GM18873 (cell line): ENCODE results near the gene PLVAP.

ENCODE experiments used
- ATAC-seq: cut with Tn5 transposase; IDR thresholded peaks from one replicate; pipeline ENCODE4 v1.9.1; 2021; ENCODE audit warnings: mild to moderate bottlenecking, moderate library complexity, moderate number of reproducible peaks; ENCODE audit not compliant: unreplicated experiment, low FRiP score

The PLVAP gene

DNA sequence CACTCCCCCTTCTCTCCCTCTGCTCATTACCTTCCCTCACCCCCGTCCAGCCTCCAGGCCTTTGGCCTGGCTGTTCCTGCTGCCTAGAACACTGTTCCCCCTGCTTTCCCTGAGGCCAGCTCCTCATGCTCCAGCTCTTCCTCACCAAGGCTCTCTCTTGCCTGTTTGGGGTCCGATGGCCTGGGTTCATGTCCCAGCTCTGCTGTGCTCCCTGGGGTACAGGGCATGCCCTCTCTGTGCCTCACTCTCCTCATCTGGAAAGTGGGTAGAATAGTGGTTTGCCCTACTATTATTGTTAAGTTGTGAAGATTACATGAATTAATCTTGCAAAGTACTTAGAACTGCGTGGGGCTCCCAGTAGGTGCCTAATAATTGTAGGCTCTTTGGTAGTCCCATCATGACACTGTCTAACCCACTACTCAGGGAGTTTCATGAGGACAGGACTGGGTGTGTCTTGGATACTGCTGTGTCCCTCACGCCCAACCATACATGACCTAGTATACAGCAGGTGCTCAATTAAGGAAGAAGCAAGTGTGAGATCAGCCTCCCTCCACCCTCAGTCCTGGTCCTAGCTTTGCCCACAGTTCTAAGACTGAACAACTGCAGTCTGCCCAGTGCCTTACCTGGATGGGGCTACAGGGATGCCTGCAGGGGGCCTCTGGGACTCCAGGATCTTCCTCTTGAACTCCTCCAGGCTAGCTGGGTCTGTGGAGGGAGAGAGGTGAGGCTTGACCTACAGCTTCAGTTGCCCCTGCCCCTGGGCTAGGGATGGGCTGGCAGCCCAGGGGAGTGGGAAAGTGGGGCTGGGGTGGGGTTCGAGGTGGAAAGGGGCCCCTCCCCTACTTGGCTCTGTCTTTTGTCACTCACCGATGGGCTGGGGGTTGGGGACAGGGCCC lies 17.0 kb downstream of the PLVAP start:
- no peak for ATAC-seq

DNA sequence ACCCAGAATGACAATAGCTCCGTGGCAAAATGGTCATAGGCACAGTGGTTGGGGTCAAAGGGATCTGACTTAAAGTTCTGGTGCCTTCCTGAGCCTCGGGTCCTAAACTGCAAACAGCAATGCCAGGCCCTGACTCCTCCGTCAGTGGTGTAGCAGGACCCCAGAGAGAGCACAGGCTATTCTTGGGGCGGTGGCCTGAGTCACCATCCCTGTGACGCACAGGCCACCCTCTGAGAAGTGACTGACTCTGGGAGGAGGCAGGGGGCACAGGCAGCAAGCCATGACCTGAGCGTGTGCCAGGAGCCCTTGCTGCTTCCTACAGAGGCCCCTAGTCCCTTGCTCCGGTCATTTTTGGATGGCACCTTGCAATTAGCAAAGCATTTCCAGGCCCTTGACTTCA lies 18.7 kb downstream of the PLVAP start:
- ATAC-seq = no peak

DNA sequence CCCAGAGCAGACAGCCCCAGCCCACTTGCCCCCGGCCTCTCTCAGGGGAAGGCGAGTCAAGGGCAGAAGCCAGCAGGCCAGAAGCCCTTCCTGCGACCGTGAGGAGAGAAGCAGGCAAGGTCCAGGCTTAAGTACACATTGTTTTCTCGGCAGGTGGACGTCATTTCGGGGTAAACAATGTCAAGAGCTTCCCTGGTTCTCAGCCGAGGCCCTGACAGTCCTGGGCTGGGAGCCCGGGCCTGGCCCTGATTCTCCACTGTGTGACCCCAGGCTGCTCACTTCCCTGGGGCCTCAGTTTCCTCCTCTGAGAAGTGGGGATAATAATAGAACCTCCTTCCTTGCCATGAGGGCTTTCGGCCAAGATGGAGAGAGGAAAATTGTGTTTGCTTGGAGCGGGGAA lies 19.4 kb downstream of the PLVAP start:
- no peak for ATAC-seq

DNA sequence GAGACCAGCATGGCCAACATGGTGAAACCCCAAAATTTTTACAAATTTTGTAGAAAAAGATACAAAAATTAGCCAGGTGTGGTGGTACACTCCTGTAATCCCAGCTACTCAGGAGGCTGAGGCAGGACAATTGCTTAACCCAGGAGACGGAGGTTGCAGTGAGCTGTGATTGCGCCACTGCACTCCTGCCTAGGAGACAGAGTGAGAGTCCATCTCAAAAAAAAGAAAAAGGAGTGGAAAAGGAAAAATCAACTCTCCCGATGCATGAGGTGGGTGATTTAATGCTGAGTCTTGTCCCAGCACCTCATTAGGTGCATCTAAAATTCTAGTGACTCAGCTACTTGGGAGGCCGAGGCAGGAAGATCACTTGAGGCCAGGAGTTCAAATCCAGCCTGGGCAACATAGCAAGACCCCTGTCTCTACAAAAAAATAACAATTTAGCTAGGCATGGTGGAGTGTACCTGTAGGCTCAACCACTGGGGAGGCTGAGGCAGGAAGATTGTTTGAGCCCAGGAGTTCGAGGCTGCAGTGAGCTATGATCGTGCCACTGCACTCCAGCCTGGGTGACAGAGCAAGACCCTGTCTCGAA lies 20.0 kb downstream of the PLVAP start:
- no peak for ATAC-seq

DNA sequence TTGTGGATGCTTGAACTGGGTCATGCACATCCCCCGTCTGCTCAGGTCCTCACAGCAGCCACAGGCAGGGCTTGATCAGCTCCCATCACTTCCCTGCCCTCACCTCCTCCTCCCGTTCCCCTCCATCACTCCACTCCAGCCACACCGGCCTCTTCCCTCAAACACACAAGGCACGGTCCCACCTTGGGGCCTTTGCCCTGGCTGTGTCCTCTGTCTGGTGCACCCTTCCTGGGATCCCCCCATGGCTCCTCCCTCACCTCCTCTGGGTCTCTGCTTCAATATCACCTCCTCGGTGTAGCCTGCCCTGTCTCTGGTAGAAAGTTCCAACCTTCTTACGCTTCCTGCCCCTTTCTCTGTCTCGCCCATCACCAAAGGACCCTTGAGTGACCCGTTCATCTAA lies 23.8 kb downstream of the PLVAP start:
- ATAC-seq = no peak

DNA sequence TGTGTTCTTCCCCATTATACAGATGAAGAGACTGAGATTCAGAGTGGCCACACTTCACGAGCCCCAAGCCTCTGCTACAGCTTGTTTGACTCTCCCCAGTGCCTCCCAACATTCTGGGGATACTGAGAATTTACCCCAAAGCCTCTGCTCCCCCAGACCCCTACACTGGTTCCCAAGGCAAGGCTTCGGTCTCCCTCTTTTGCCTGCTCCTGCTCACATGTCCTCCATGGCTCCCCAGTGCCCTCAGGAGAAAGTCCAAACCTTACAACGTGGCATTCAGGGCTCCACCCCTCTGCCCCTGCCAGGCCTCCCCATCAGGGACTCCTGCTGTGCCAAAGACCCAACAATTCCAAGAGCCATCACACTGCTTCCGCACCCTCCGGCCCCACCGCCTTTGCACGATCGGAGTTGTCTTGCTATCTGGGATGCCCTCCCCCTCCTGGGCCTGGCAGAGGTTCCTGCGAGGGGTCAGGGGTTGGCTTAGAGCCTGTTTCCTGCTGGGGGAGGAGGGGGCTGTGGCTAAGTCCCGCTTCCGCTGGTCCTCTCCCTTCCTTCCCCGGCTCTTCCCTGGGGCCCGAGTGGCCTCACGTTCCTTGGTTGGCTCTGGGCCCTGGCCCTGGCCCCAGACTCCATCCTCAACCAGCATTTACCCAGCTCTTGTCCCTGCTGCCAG lies 24.4 kb downstream of the PLVAP start:
- ATAC-seq = no peak

DNA sequence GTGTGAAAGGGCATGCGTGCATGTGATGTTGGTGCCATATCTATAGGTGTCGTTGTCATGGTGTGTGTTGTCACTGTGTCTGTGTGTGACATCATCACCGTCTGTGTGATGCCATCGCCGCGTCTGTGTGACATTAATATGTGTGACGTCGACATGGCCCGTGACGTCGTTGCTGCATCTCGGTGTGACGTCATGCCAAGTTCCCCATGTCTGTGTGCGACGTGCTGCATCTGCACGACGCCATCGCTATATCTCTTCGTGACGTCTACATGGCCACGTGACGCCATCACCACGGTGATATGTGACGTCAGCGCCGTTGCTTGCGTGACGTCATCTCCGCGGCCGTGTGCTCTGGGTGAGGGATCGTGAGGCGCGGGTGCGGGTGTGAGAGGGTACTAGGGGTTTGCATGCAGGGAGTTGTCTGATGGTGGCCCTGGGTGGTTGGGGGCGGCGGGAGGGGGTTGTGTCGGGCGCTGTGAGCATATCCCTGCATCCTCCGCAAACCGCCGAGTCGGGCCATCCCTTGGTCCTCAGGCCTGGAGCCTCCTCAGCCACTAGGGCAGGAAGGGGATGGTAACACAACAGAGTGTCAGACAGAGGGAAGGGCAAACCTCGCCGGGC lies 25.2 kb downstream of the PLVAP start:
- ATAC-seq = no peak

DNA sequence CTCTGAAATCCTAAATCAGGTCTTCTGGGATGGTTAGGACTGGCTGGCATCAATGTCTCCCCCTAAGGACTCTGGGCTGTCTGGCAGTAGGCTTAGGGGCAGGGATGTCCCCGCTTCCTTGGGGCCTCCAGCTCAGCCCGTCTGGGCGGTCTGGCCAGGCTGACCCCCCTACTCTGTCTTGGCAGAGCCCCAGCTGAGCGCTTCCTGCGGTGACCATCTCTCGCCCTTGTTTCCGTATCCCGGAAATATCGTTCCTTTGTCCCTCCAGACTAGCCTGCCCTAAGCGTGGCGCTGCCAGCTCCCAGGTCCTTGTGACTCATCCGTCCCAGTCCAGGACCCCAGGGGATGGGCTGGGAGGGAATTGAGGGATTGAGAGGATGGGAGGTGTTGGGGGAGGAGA lies 28.4 kb downstream of the PLVAP start:
- no peak for ATAC-seq

DNA sequence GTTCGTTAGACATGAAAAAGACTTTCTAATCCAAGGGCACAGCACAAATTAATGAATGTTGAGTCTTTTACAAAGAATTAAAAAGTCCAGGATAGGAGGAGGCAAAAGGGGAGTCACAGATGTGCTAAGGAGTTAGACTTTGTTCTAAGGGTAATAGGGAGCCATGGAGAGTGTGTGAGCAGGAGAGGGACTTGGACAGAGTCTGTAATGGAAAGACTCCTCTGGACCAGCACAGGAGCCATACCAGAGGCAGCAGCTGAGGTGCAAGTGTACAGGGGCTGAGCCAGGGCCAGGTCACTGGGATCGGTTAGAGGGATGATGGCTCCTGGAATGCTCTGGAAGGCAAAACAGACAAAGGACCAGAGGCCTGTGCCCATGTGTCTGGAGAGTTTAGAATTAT lies 29.3 kb downstream of the PLVAP start:
- no peak for ATAC-seq

DNA sequence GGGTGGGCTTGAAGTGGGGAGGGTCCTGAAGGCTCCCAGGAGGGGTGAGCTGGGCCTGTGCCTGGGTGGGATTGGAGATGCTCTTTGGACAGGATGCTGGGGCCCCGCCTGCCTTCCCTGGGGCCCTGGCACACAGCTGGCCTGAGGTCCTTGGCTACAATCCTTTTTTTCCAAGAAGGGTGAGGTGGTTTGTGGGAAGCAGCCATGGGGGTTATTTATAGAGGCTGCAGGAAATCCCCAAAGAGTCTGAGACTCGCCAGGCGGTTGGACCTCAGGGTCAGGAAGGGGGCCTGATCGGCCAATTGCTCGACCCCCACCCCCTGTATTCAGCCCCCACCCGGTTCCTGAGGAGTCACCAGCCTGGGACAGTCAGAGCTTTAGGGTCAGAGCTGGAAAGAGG lies 29.8 kb downstream of the PLVAP start:
- no peak for ATAC-seq

DNA sequence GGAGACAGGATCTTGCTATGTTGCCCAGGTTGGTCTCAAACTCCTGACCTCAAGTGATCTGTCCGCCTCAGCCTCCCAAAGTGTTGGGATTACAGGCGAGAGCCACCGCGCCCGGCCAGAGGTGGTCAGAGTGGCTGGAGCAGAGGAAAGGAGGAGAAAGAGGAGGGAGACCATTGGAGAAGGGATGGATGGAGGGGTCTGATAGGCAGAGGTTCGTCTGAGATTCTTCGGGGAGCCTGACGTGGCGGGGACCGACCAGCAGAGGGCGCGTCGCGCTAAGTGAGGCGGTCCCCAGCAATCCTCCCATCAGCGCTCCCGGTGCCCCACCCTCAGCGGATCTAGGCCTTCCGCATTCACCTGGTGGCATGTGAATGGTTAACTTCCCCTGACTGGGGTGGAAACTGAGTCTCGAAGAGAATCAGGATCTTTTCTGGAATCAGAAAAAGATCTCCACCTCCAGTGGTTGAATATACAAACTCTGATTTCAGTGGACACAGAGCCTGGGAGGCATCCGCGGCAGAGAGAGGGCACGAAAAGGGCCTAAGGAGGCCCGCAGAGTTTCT lies 31.0 kb downstream of the PLVAP start:
- no peak for ATAC-seq

DNA sequence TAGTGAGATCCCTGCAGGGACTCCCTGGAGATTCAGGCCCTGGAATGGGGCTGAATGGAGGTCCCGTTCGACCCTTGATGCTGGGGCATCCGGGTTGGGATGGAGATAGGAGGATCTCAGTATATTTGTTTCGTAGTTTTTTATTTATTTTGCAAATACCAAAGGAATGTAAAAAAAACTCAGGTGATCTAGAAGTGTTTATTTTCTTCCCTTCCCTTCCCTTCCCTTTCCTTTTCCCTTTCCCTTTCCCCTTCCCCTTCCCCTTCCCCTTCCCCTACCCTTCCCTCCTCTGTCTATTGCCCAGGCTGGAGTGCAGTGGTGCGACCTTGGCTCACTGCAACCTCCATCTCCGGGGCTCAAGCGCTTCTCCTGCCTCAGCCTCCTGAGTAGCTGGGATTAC lies 35.3 kb downstream of the PLVAP start:
- no peak for ATAC-seq

DNA sequence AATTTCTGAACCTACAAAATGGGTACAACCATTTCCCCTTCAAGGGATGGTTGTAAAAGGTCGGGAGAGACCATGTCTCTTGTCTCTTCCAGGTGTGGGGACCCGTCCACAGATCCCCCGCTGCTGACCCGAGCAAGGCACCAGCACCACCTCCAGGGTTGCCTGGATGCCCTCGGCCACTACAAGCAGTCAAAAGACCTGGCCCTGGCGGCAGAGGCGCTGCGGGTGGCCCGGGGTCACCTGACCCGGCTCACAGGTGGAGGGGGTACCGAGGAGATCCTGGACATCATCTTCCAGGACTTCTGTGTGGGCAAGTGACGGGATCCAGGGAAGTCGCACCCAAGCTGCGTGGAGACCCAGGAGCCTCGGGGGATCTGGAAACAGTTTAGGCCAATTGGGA lies 35.8 kb downstream of the PLVAP start:
- ATAC-seq = no peak

DNA sequence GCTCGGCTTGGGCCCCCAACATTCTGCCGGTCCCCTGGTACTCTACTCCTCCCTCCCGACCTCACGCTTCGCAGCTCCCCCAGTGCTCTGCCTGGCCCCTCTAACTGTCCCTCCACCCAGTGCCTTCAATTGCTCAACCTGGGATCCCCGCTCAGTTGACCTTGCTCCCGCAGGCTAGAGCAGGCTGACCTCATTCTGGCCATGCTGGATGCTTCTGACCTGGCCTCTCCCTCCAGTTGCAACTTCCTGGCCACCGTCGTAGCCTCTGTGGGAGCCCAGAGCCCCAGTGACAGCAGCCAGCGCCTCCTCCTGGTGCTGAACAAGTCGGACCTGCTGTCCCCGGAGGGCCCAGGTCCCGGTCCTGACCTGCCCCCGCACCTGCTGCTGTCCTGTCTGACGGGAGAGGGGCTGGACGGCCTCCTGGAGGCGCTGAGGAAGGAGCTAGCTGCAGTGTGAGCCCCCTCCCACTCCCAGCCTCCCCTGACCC lies 36.2 kb downstream of the PLVAP start:
- no peak for ATAC-seq

DNA sequence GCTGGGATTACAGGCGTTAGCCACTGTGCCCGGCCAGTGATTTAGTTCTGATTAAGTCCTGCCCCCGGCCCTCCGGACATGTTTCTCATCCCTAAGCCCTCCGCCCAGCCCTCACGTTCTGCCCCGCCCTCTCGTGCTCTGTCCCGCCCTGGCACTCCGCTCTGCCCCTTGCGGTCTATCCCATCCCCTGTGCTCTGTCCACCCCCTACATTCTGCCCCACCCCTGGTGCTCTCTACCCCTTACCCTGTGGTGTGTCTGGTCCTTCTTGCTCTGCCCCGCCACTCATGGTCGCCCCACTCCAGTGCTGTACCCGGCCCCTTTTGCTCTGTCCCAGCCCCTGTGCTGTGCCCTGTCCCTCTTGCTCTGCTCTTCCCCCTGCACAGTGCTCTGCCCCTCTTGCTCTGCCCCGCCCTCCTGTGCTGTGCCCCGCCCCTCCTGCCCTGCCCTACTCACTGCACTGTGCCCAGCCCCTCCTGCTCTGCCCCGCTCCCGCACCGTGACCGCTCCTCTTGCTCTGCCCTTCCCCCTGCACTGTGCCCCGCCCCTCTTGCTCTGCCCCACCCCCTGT lies 36.8 kb downstream of the PLVAP start:
- no peak for ATAC-seq

DNA sequence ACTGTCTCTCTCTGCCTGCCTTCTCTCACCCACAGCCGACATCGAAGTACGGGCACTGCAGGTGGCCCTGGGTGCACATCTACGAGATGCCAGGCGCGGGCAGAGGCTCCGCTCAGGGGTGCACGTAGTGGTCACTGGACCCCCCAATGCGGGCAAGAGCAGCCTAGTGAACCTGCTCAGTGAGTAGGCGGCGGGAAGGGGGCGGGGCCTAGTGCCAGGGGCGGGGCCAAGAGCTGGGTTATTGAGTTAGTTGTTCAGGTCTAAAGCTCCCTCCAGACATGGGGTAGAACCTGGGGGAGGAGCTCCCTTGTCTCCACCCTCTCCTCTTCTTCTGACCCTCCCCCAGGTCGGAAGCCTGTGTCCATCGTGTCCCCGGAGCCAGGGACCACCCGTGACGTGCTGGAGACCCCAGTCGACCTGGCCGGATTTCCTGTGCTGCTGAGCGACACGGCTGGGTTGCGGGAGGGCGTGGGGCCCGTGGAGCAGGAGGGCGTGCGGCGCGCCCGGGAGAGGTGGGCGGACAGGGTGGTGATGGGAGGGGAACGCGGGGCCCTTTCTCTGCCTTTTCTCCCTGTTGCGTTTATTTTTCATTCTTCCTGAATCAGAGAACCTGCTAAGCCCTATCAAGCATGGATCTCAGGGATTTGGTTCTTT lies 37.9 kb downstream of the PLVAP start:
- no peak for ATAC-seq

DNA sequence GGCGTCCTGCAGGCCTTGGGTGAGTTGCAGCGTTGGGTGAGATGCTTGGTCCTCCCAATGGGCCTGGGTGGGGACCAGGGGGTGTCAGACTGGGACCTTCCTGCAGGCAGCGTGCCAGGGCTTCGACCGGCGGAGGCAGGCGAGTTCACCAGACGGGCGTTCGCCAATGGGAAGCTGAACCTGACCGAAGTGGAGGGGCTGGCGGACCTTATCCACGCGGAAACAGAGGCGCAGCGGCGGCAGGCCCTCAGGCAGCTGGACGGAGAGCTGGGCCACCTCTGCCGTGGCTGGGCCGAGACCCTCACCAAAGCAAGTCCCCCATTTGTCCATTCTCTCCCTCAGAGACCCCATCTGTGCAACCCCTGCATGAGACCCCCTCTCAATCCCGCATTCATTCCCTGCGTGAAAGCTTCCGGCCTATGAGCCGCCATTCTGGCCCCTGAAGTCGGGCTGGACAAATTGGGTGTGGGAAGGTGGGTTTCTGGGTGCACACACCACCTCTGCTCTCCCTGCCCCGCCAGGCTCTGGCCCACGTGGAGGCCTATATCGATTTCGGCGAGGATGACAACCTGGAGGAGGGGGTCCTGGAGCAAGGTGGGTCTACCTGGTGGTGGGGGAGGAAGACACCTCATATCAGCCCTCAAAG lies 38.6 kb downstream of the PLVAP start:
- no peak for ATAC-seq

DNA sequence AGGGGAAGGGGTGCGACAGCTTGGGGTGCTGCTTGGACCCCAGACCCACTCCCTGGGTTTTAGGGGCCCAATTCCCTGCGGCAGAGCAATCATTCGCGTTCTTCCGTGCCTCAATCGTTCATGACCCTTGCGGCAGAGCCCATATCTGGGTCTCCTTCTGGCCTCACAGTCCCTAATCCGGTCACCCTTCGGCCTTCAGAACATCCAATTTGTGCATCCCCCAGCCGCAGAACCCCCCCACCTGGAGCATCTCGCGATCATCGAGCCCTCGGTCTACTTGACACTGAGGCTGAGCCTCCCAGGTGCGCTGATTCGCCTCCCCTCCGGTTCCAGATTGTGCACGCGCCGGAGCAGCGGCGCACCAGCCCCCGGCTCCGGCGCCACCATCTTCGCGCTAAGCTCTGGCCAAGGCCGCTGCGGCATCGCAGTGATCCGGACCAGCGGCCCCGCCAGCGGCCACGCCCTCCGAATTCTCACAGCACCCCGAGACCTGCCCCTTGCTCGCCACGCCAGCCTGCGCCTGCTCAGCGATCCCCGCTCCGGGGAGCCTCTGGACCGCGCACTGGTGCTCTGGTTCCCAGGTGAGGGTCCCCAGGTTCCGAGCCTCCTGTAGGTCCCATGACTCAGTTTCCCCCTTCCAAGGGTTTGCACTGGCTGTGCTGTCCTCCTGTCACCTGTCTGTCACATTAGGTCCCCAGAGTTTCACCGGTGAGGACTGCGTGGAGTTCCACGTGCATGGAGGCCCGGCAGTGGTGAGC lies 39.3 kb downstream of the PLVAP start:
- no peak for ATAC-seq
